GM20431 (cell line): ENCODE results near the gene NF1.
"Not testable (repeated sequence)": the region's sequence is repeated elsewhere in the genome, so short reads cannot be mapped to it uniquely, and the experiment has no call there.

Experiments
- in situ Hi-C: fragments of 300-500 bp; cut with MseI, MboI; formaldehyde crosslinking; loops from one replicate; pipeline ENCODE4 v1.15.0; 2020; ENCODE audit warnings: low sequenced_read_pairs; ENCODE audit not compliant: unreplicated experiment

Gene NF1

GRCh38 chr17:31241116-31241515 is 146.3 kb downstream of the NF1 start:
- in situ Hi-C loops = no loop called here

- in situ Hi-C loops = no loop called here
These were observed 154.4 kb downstream of the NF1 start for GRCh38 chr17:31248986-31249834.

- in situ Hi-C loops = no loop called here
These were observed 155.0 kb downstream of the NF1 start for GRCh38 chr17:31249835-31250141.

- in situ Hi-C loops = no loop called here
These were observed 155.5 kb downstream of the NF1 start for GRCh38 chr17:31250229-31250628.

GRCh38 chr17:31251105-31251969 is 156.6 kb downstream of the NF1 start:
- in situ Hi-C loops = no loop called here

- in situ Hi-C loops = no loop called here
These were observed 157.2 kb downstream of the NF1 start for GRCh38 chr17:31251970-31252328.

GRCh38 chr17:31252741-31253140 is 158.0 kb downstream of the NF1 start:
- in situ Hi-C loops = no loop called here

GRCh38 chr17:31254654-31255053 is 159.9 kb downstream of the NF1 start:
- in situ Hi-C loops = no loop called here

GRCh38 chr17:31256936-31257335 is 162.2 kb downstream of the NF1 start:
- in situ Hi-C loops = no loop called here

- in situ Hi-C loops = no loop called here
These were observed 165.4 kb downstream of the NF1 start for GRCh38 chr17:31260151-31260550.

- in situ Hi-C loops = no loop called here
These were observed 166.8 kb downstream of the NF1 start for GRCh38 chr17:31261601-31262000.

- in situ Hi-C loops = not testable (repeated sequence)
These were observed 168.1 kb downstream of the NF1 start for GRCh38 chr17:31262923-31263322.

GRCh38 chr17:31266042-31266441 is 171.3 kb downstream of the NF1 start:
- in situ Hi-C loops = no loop called here

- in situ Hi-C loops = no loop called here
These were observed 174.3 kb downstream of the NF1 start for GRCh38 chr17:31269036-31269577.

- in situ Hi-C loops = no loop called here
These were observed 174.8 kb downstream of the NF1 start for GRCh38 chr17:31269578-31269983.

GRCh38 chr17:31272236-31272635 is 177.5 kb downstream of the NF1 start:
- in situ Hi-C loops = no loop called here

- in situ Hi-C loops = no loop called here
These were observed 178.0 kb downstream of the NF1 start for GRCh38 chr17:31272803-31273202.

- in situ Hi-C loops = no loop called here
These were observed 178.7 kb downstream of the NF1 start for GRCh38 chr17:31273516-31273915.

GRCh38 chr17:31274252-31274651 is 179.5 kb downstream of the NF1 start:
- in situ Hi-C loops = no loop called here

- in situ Hi-C loops = no loop called here
These were observed 180.3 kb downstream of the NF1 start for GRCh38 chr17:31275116-31275515.

- in situ Hi-C loops = no loop called here
These were observed 184.6 kb downstream of the NF1 start for GRCh38 chr17:31279401-31279800.
